K562 (cell line): ENCODE data around the gene PACRG. TPM values are rescaled to one million over a fixed set of nuclear protein-coding genes. Genes with fewer than 3 reads are reported as not detected.
A peak's percentile ranks its signal among the peaks of the same experiment; 100 is the strongest.

Source experiments
- ATAC-seq: fragments of 200-7000 bp; cut with Tn5 transposase; 3 replicates; pipeline ENCODE4 v1.9.1; 2020; ENCODE audit warnings: moderate library complexity
- BruUV-seq: library from RNA; stranded (reverse); fragments of 400-500 nt; replicated peaks from 2 replicates; lab custom pipeline; 2021; lab: Mats Ljungman, UMichigan
- CTCF ChIA-PET: fragments of 300-600 bp; formaldehyde crosslinking; extraction: SDS; loops from one replicate; lab custom pipeline; 2021; ENCODE audit warnings: low intra/inter-chr PET ratio; lab: Yijun Ruan, JAX
- POLR2A ChIA-PET: fragments of 300-600, 350-650 bp; sonication (Branson Sonifier 250); formaldehyde crosslinking; extraction: SDS; loops from one replicate; lab custom pipeline; 2021; ENCODE audit warnings: antibody characterized with exemption, inconsistent platforms; lab: Yijun Ruan, JAX
- DNase-seq, 4 experiments: peaks; one replicate each; pipeline versions ENCODE4 v3.0.0 to v3.0.0-alpha.2; 2011 to 2018; ENCODE audit warnings: low spot score in 3 of 4, mixed read lengths in 3 of 4; ENCODE audit errors: extremely low read depth in 1 of 4
- FAIRE-seq: peaks from 2 replicates; lab custom pipeline; 2011; peaks lifted over from hg19 to GRCh38; lab: Jason Lieb, UNC
- H2AFZ ChIP-seq: 2 replicates; pipeline ENCODE4 v1.6.0; 2011; ENCODE audit warnings: low read depth, low read length, control low read depth, inconsistent platforms
- H3K27ac ChIP-seq: fragments of 200-600 bp; 3 replicates; pipeline ENCODE4 v1.8.0; 2011; ENCODE audit warnings: low read depth, mild to moderate bottlenecking, control low read depth, inconsistent platforms, low read length, moderate library complexity, mixed read lengths; ENCODE audit errors: extremely low read depth
- H3K27me3 ChIP-seq, 2 experiments: fragments of 300-600 bp in 1 of 2; 2 replicates in 1 of 2; 3 replicates in 1 of 2; pipeline versions ENCODE4 v1.6.0 to v1.8.0; 2011; ENCODE audit warnings: inconsistent platforms in 2 of 2, low read length in 2 of 2, mild to moderate bottlenecking in 1 of 2, mixed read lengths in 1 of 2, moderate library complexity in 1 of 2; ENCODE audit not compliant: control insufficient read depth in 2 of 2, insufficient read depth in 2 of 2
- H3K36me3 ChIP-seq: fragments of 300-600 bp; 3 replicates; pipeline ENCODE4 v1.8.0; 2011; ENCODE audit warnings: mild to moderate bottlenecking, low read length, inconsistent platforms; ENCODE audit not compliant: control insufficient read depth, insufficient read depth
- H3K4me1 ChIP-seq, 2 experiments: fragments of 200-600 bp in 1 of 2; replicated peaks in 1 of 2; 2 replicates in 1 of 2; 3 replicates in 1 of 2; pipeline versions ENCODE4 v1.5.1 to v1.8.0; 2011; ENCODE audit warnings: inconsistent platforms in 2 of 2, low read length in 2 of 2, mild to moderate bottlenecking in 1 of 2, mixed read lengths in 1 of 2, moderate library complexity in 1 of 2; ENCODE audit not compliant: control insufficient read depth in 2 of 2, insufficient read depth in 2 of 2
- H3K4me2 ChIP-seq: 2 replicates; pipeline ENCODE4 v1.6.1; 2011; ENCODE audit warnings: low read length, control low read depth, inconsistent platforms, mixed read lengths; ENCODE audit not compliant: insufficient read depth
- H3K4me3 ChIP-seq: fragments of 200-600 bp; sonication (generic), shearing (Covaris generic); 2 replicates; pipeline ENCODE4 v1.5.1; 2016; ENCODE audit warnings: control low read depth, inconsistent platforms
- H3K79me2 ChIP-seq: fragments of 200-600 bp; 3 replicates; pipeline ENCODE4 v1.8.0; 2011; ENCODE audit warnings: low read length, inconsistent platforms; ENCODE audit not compliant: control insufficient read depth, insufficient read depth
- H3K9ac ChIP-seq, 2 experiments: 2 replicates each; pipeline versions ENCODE4 v1.6.0 to v1.6.1; 2011; ENCODE audit warnings: low read depth in 2 of 2, low read length in 2 of 2, control low read depth in 1 of 2, inconsistent platforms in 1 of 2, mild to moderate bottlenecking in 1 of 2, mixed read lengths in 1 of 2; ENCODE audit not compliant: insufficient read depth in 1 of 2
- H3K9me1 ChIP-seq: one replicate; pipeline ENCODE4 v1.6.0; 2011; ENCODE audit warnings: inconsistent platforms, mild to moderate bottlenecking, low read length, moderate library complexity; ENCODE audit not compliant: control insufficient read depth, insufficient read depth
- H3K9me3 ChIP-seq: replicated peaks from 2 replicates; pipeline ENCODE4 v1.5.1; 2011; ENCODE audit warnings: low read depth, low read length, inconsistent platforms; ENCODE audit not compliant: control insufficient read depth, insufficient read depth
- H4K20me1 ChIP-seq: replicated peaks from 2 replicates; pipeline ENCODE4 v1.6.1; 2011; ENCODE audit warnings: low read length, inconsistent platforms, mixed read lengths; ENCODE audit not compliant: control insufficient read depth, insufficient read depth
- DNMT1 ChIP-seq: fragments of 450-650 bp; IDR thresholded peaks from 2 replicates; pipeline ENCODE4 v1.6.1; 2016; ENCODE audit warnings: antibody characterized with exemption, mild to moderate bottlenecking
- MTA1 ChIP-seq: fragments of 450-650 bp; IDR thresholded peaks from 2 replicates; pipeline ENCODE4 v1.6.1; 2017; ENCODE audit warnings: borderline replicate concordance
- NR0B1 ChIP-seq: fragments of 450-650 bp; IDR thresholded peaks from one replicate; pipeline ENCODE4 v1.6.1; 2018; ENCODE audit warnings: mild to moderate bottlenecking, moderate library complexity; ENCODE audit not compliant: partially characterized antibody
- PYGO2 ChIP-seq: fragments of 450-650 bp; IDR thresholded peaks from 2 replicates; pipeline ENCODE4 v1.6.1; 2016; ENCODE audit warnings: mild to moderate bottlenecking, missing genetic modification characterization, moderate library complexity, missing compliant biosample characterization
- RBM22 ChIP-seq: fragments of 200-400 bp; formaldehyde crosslinking; IDR thresholded peaks from 2 replicates; pipeline ENCODE4 v1.6.1; 2018; ENCODE audit warnings: low read length, low read depth; ENCODE audit not compliant: poor library complexity, severe bottlenecking
- TAL1 ChIP-seq: fragments of 450-650 bp; IDR thresholded peaks from 2 replicates; pipeline ENCODE4 v1.6.1; 2016; ENCODE audit warnings: mild to moderate bottlenecking
- TBL1XR1 ChIP-seq, 2 experiments: IDR thresholded peaks; 2 replicates each; pipeline ENCODE4 v1.6.1; 2012; ENCODE audit warnings: improper control_type of control experiment in 2 of 2, low read length in 2 of 2, mild to moderate bottlenecking in 1 of 2
- YBX1 ChIP-seq: fragments of 450-650 bp; IDR thresholded peaks from 2 replicates; pipeline ENCODE4 v1.7.1; 2016; ENCODE audit warnings: mild to moderate bottlenecking
- ZBED1 ChIP-seq: IDR thresholded peaks from 2 replicates; pipeline ENCODE4 v1.6.1; 2014
- ZZZ3 ChIP-seq: fragments of 450-650 bp; IDR thresholded peaks from 2 replicates; pipeline ENCODE4 v1.6.1; 2016; ENCODE audit warnings: antibody characterized with exemption, mild to moderate bottlenecking, moderate library complexity
- WGBS: fragments of 100-300 bp; shearing (Covaris generic); methylation state at CpG from one replicate; pipeline ENCODE4 v1.1.6; 2016; ENCODE audit warnings: low coverage, mixed read lengths; ENCODE audit not compliant: insufficient coverage; ENCODE audit errors: missing lambda C conversion rate; 5-methylcytosine and 5-hydroxymethylcytosine counted together
- in situ Hi-C: fragments of 300-500 bp; cut with MboI; formaldehyde crosslinking; loops from 4 replicates; pipeline ENCODE4 v1.15.0; 2018; ENCODE audit warnings: inconsistent platforms, mixed read lengths
- intact Hi-C: fragments of 100-400 bp; cut with micrococcal nuclease; formaldehyde crosslinking; loops from 2 replicates; pipeline ENCODE4 v1.14.2; 2022
- polyA plus RNA-seq, 8 experiments: library from polyadenylated mRNA; depleted of rRNA in 4 of 8; stranded (reverse) in 5 of 8; unstranded in 3 of 8; fragments of >200 nt; fragmentation: Nextera tagmentation in 2 of 8; fragmentation: Illumina TruSeq in 1 of 8; extraction: Ambion mirVana in 2 of 8; extraction: Trizol in 1 of 8; gene quantifications; 2 replicates each; pipeline versions ENCODE4 v1.2.1 to v1.2.3, GENCODE V29; 2011 to 2014; ENCODE audit warnings: inconsistent platforms in 1 of 8, missing spikeins in 1 of 8
- total RNA-seq, 7 experiments: library from RNA; depleted of rRNA in 6 of 7; stranded (reverse); fragments of >200 nt in 6 of 7; fragmentation: Illumina TruSeq in 2 of 7; extraction: Trizol in 2 of 7; gene quantifications; 2 replicates each; pipeline versions ENCODE4 v1.2.1 to v1.2.3, GENCODE V29; 2011 to 2021; ENCODE audit warnings: low replicate concordance in 1 of 7
- TF ChIP-seq, protein P1 (sequence below): fragments of 250-450 bp; sonication (Bioruptor Pico); IDR thresholded peaks from 2 replicates; pipeline ENCODE4 v1.5.0; 2021
- TF ChIP-seq, protein P2 (sequence below), 2 experiments: fragments of 450-650 bp in 1 of 2; sonication (generic) in 1 of 2; formaldehyde crosslinking in 1 of 2; IDR thresholded peaks in 1 of 2; conservative IDR thresholded peaks in 1 of 2; 2 replicates each; pipeline versions ENCODE4 v1.6.1 to v1.8.1; 2016 to 2023; ENCODE audit warnings: mild to moderate bottlenecking in 2 of 2, moderate library complexity in 2 of 2, inconsistent platforms in 1 of 2, missing genetic modification reagents in 1 of 2

Gene PACRG
- total and polyA plus RNA-seq, 9 of the 15 experiments (the other 6 are each of a cell fraction or from before 2014, with no cell fraction given) = 0.04 TPM; not detected in 8

- in situ Hi-C loops = no loop called here
- FAIRE-seq = no peak
- ATAC-seq = no peak
Observed at GRCh38 chr6:162700966-162701365, 26.8 kb upstream of the PACRG start.

DNA sequence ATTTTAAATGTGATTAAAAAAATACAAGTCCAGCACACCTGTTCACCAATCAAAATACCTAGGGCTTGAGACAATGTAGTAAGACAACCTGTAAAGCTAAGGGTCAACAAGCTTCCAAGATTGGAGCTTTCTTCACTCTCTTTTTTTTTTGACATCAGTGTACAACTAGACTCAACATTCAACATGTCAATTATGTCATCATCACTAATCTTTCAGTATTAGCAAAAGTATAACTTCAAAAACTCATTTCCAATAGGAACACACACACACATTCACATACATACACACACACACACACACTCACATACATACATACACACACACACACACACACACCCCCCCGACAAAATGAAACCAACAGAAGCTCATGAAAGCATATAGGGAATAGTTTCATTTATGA, 26.2 kb upstream of the PACRG start:
- Histone ChIP-seq H3K79me2 (no peaks in the 10 kb centered on the region), H3K4me1 (no peaks in the 10 kb centered on the region), H3K27me3 (no peaks in the 10 kb centered on the region), H3K4me3 (no peak overlapping the region), H3K27ac (no peak overlapping the region), H2AFZ (no peak overlapping the region), H3K4me2 (no peak overlapping the region), H3K9me3 (no peaks in the 10 kb centered on the region), H3K36me3 (no peaks in the 10 kb centered on the region), H3K9ac (no peak overlapping the region), H3K9me1 (no peaks in the 10 kb centered on the region), H4K20me1 (no peaks in the 10 kb centered on the region)
- DNase-seq (no peak), ATAC-seq (no peak), FAIRE-seq (peak; percentile 35)
- 0% methylated on average over 1 of the region's 1 CpG for WGBS
- in situ Hi-C loops = no loop called here
- BruUV-seq = no TSS peak
- POLR2A ChIA-PET = no interaction called here
- intact Hi-C loops = no loop called here
- CTCF ChIA-PET = interaction anchor here (0.6 kb wide), 1 partner anchor 40 kb away, joined by 3 read pairs; no protein-coding TSS in a partner anchor
- TF ChIP-seq YBX1 (no peak), ZZZ3 (no peak), PYGO2 (tag) (no peak), ZBED1 (no peak), TAL1 (no peak), TBL1XR1 (IDR thresholded peaks at IDR 0.05; ENCODE audit: low read length in 2 of 2) (no peak), NR0B1 (no peak), RBM22 (no peak)
- TF ChIP-seq, protein P1, sequence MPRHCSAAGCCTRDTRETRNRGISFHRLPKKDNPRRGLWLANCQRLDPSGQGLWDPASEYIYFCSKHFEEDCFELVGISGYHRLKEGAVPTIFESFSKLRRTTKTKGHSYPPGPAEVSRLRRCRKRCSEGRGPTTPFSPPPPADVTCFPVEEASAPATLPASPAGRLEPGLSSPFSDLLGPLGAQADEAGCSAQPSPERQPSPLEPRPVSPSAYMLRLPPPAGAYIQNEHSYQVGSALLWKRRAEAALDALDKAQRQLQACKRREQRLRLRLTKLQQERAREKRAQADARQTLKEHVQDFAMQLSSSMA (CRISPR knock-in tag) = no peak
- TF ChIP-seq, protein P2, sequence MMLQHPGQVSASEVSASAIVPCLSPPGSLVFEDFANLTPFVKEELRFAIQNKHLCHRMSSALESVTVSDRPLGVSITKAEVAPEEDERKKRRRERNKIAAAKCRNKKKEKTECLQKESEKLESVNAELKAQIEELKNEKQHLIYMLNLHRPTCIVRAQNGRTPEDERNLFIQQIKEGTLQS (IDR thresholded peaks at IDR 0.05) = no peak
- TF ChIP-seq, protein P2 (CRISPR knock-in tag; conservative IDR thresholded peaks at IDR 0.05) = no peak

More at GRCh38 chr6:162700966-162701365, 26.8 kb upstream of the PACRG start:
- TF ChIP-seq MTA1 (no peak), DNMT1 (no peak)
- TF ChIP-seq, all 486 proteins: peak for 0
- Histone ChIP-seq H3K79me2 (no peaks in the 10 kb centered on the region), H3K9ac (no peak overlapping the region), H3K9me3 (no peaks in the 10 kb centered on the region), H2AFZ (no peak overlapping the region), H3K27ac (no peak overlapping the region), H4K20me1 (no peaks in the 10 kb centered on the region), H3K4me3 (no peak overlapping the region), H3K27me3 (no peaks in the 10 kb centered on the region), H3K36me3 (no peaks in the 10 kb centered on the region), H3K4me1 (no peaks in the 10 kb centered on the region), H3K4me2 (no peak overlapping the region), H3K9me1 (no peaks in the 10 kb centered on the region)
- ChIA-PET CTCF (no interaction called here), POLR2A (no interaction called here)
- 0% methylated on average over 3 of the region's 3 CpGs for WGBS
- intact Hi-C loops = no loop called here
- no peak for DNase-seq
- no TSS peak for BruUV-seq
